Measurements from ENCODE around the gene DCAF4L1.
A peak's percentile ranks its signal among the peaks of the same experiment; 100 is the strongest.

Gene DCAF4L1

DNA sequence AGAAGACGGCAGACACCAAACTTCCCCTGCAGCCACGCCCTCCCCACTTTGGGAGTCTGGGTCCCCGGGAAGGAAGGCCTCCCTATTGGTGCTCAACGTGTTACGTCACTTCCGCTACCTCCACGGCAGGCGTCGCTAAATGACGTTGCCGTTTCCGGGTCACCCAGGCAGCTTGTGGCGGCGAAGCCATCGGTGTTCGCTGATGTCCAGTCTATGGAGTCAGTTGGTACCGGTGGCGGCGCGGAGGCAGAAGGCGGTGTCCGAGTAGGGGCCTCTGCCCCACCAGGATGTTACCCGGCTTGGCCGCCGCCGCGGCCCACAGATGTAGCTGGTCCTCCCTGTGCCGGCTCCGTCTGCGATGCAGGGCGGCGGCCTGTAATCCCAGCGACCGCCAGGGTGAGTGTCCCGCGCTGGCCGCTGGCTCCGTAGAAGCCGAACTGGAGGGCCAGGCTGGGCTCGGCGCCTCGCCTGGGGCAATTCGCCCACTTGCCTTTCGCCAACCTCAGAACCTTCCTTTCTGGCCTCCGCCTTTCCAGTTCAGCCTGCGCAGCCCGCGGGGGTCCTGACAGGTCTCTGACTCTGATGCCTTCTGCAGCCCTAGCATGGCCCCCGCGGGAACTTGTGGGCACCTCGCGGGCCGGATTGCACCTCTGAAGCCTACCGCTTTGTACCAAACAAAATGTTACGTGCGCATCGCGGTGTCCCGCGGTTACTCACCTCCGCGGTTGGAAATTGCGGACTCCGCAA lies 9.0 kb downstream of the DCAF4L1 start, which contains the start of gene SLC30A9:
TSS of gene SLC30A9 (plus strand) at position 166 of the 747 bp plus-strand sequence. CDS start at position 288, 122 bp downstream.
- DNase-seq (ENCODE audit: low read depth in 2 of 2), result peak; percentile 80 to 82

- DNase-seq (ENCODE audit: low read depth in 2 of 2), result no peak
These were observed 10.6 kb downstream of the DCAF4L1 start for GRCh38 chr4:41991916-41992767.

- DNase-seq (ENCODE audit: low read depth in 2 of 2), result no peak
These were observed 11.7 kb downstream of the DCAF4L1 start for GRCh38 chr4:41992967-41993857.

- no peak for DNase-seq (ENCODE audit: low read depth in 2 of 2)
These were observed 13.0 kb downstream of the DCAF4L1 start for GRCh38 chr4:41994461-41994985.

DNA sequence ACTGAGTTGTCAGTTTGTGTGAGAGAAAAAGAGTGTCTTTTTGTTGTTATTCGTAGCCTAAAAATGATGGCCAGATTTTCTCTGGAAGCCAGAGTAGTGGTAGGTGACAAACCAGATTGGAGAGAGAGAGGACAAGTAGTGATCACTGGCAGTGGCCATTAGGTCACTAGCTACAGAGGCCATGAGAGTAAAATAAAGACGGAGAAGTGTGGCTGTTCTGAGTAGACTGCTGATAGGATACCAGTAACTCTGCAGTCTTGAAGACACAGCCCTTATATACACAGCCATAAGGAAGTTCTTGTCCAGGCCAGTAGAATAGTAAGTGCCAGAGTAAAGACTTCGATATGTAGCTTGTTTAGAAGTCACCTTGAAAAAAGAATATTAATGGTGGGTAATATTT lies 16.5 kb downstream of the DCAF4L1 start:
- DNase-seq (ENCODE audit: low read depth in 2 of 2), result no peak

DNA sequence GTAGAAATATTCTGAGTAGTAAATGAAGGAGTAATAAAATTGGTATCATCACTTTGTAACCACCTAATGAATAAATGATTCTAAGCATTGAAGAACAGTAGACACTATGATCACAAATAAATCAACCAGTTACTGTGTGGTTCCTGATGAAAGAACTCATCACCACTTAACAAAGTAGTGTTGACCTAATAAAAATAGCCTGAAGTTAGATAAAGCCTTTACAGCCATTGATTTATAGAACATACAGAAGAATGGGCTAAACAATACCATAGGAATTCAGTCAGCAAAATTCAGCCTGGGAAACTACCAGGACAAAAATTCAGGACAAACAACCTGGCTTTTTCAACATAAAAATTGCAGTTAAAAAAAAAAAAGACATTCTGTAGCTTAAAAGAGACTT lies 17.8 kb downstream of the DCAF4L1 start:
- DNase-seq (ENCODE audit: low read depth in 2 of 2), result no peak

- DNase-seq (ENCODE audit: low read depth in 2 of 2), result no peak
These were observed 26.6 kb downstream of the DCAF4L1 start for GRCh38 chr4:42008011-42008786.

- no peak for DNase-seq (ENCODE audit: low read depth in 2 of 2)
These were observed 33.9 kb downstream of the DCAF4L1 start for GRCh38 chr4:42015438-42015837.

GRCh38 chr4:42018451-42018850 lies 36.9 kb downstream of the DCAF4L1 start:
- DNase-seq (ENCODE audit: low read depth in 2 of 2), result no peak

Data from stimulated activated CD4-positive, alpha-beta T cell treated with anti-CD3 and anti-CD28 coated beads, Interleukin-1b, Interleukin-23, amount 100 ng/mL, for 4 hours (primary cell).